Upper lobe of left lung (tissue), 4 donors: ENCODE data around the gene MTCL1.

Experiments
- EP300 ChIP-seq, 4 donors: sonication (generic); formaldehyde crosslinking; IDR thresholded peaks; one replicate each; pipeline ENCODE4 v1.5.1; 2017; ENCODE audit warnings: antibody characterized with exemption in 4 of 4, control low read depth in 2 of 4
- POLR2A ChIP-seq, 4 donors: fragments of 450-650 bp; IDR thresholded peaks; one replicate each; pipeline ENCODE4 v1.5.1; 2016 to 2017; ENCODE audit warnings: antibody characterized with exemption in 4 of 4, mild to moderate bottlenecking in 2 of 4
- TF ChIP-seq, protein P1 (sequence below), 6 experiments: fragments of 450-650 bp in 4 of 6; fragments of 200-600 bp in 2 of 6; sonication (generic) in 2 of 6; IDR thresholded peaks; one replicate each; pipeline ENCODE4 v1.5.1; 2016 to 2019; ENCODE audit warnings: antibody characterized with exemption in 6 of 6

GRCh38 chr18:8787371-8787670 lies 82.0 kb downstream of the MTCL1 start:
- TF ChIP-seq POLR2A (IDR thresholded peaks at IDR 0.05): no peak
- TF ChIP-seq, protein P1, sequence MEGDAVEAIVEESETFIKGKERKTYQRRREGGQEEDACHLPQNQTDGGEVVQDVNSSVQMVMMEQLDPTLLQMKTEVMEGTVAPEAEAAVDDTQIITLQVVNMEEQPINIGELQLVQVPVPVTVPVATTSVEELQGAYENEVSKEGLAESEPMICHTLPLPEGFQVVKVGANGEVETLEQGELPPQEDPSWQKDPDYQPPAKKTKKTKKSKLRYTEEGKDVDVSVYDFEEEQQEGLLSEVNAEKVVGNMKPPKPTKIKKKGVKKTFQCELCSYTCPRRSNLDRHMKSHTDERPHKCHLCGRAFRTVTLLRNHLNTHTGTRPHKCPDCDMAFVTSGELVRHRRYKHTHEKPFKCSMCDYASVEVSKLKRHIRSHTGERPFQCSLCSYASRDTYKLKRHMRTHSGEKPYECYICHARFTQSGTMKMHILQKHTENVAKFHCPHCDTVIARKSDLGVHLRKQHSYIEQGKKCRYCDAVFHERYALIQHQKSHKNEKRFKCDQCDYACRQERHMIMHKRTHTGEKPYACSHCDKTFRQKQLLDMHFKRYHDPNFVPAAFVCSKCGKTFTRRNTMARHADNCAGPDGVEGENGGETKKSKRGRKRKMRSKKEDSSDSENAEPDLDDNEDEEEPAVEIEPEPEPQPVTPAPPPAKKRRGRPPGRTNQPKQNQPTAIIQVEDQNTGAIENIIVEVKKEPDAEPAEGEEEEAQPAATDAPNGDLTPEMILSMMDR (IDR thresholded peaks at IDR 0.05): no peak
- no peak for TF ChIP-seq EP300 (IDR thresholded peaks at IDR 0.05)
